ENCODE results near the gene PRKCA. TPM values are rescaled to one million over a fixed set of nuclear protein-coding genes. Genes with fewer than 3 reads are reported as not detected.

PRKCA gene
- total RNA-seq, 4 donors from 2014 or later, result 9.0 to 76.1 (median 15.1) TPM

GRCh38 chr17:66555605-66556004 lies 253.2 kb downstream of the PRKCA start:
- no peak overlapping the region for H3K4me3 ChIP-seq
- H3K9me3 ChIP-seq, result no peaks in the 10 kb centered on the region
- TF ChIP-seq POLR2A (IDR thresholded peaks at IDR 0.05) (no peak), CTCF (IDR thresholded peaks at IDR 0.05) (no peak)
- no peak overlapping the region for H3K27ac ChIP-seq
- H3K27me3 ChIP-seq, result no peaks in the 10 kb centered on the region
- H3K4me1 ChIP-seq, result no peaks in the 10 kb centered on the region
- no peaks in the 10 kb centered on the region for H3K36me3 ChIP-seq
- intact Hi-C loops (cut with DNase I; ENCODE audit: low total_unique reads), result no loop called here
- DNase-seq, result no peak

GRCh38 chr17:66557200-66557599 lies 254.8 kb downstream of the PRKCA start:
- no peaks in the 10 kb centered on the region for H3K36me3 ChIP-seq
- H3K9me3 ChIP-seq, result no peaks in the 10 kb centered on the region
- intact Hi-C loops (cut with DNase I; ENCODE audit: low total_unique reads), result no loop called here
- no peak for DNase-seq
- no peaks in the 10 kb centered on the region for H3K27me3 ChIP-seq
- H3K4me3 ChIP-seq, result no peak overlapping the region
- no peak overlapping the region for H3K27ac ChIP-seq
- TF ChIP-seq POLR2A (IDR thresholded peaks at IDR 0.05), result no peak
- no peaks in the 10 kb centered on the region for H3K4me1 ChIP-seq

GRCh38 chr17:66557886-66558285 lies 255.5 kb downstream of the PRKCA start:
- no peaks in the 10 kb centered on the region for H3K4me1 ChIP-seq
- intact Hi-C loops (cut with DNase I; ENCODE audit: low total_unique reads), result no loop called here
- no peaks in the 10 kb centered on the region for H3K9me3 ChIP-seq
- H3K36me3 ChIP-seq, result no peaks in the 10 kb centered on the region
- no peaks in the 10 kb centered on the region for H3K27me3 ChIP-seq
- TF ChIP-seq POLR2A (IDR thresholded peaks at IDR 0.05) (no peak), CTCF (IDR thresholded peaks at IDR 0.05) (no peak)
- no peak overlapping the region for H3K4me3 ChIP-seq
- DNase-seq, result no peak
- H3K27ac ChIP-seq, result no peak overlapping the region

- Histone ChIP-seq H3K4me1 (no peaks in the 10 kb centered on the region), H3K27me3 (no peaks in the 10 kb centered on the region), H3K4me3 (no peak overlapping the region), H3K36me3 (no peaks in the 10 kb centered on the region), H3K27ac (no peak overlapping the region), H3K9me3 (no peaks in the 10 kb centered on the region)
- DNase-seq, result no peak
- no peak for TF ChIP-seq POLR2A (IDR thresholded peaks at IDR 0.05)
- TF ChIP-seq CTCF (IDR thresholded peaks at IDR 0.05), result no peak
- intact Hi-C loops (cut with DNase I; ENCODE audit: low total_unique reads), result no loop called here
These were observed 258.3 kb downstream of the PRKCA start for GRCh38 chr17:66560691-66561090.

- TF ChIP-seq CTCF (IDR thresholded peaks at IDR 0.05) (no peak), POLR2A (IDR thresholded peaks at IDR 0.05) (no peak)
- Histone ChIP-seq H3K27ac (no peak overlapping the region), H3K4me1 (no peaks in the 10 kb centered on the region), H3K4me3 (no peak overlapping the region), H3K36me3 (no peaks in the 10 kb centered on the region), H3K27me3 (no peaks in the 10 kb centered on the region), H3K9me3 (no peaks in the 10 kb centered on the region)
- intact Hi-C loops (cut with DNase I; ENCODE audit: low total_unique reads), result no loop called here
- DNase-seq, result no peak
These were observed 259.7 kb downstream of the PRKCA start for GRCh38 chr17:66562119-66562518.

- no peak overlapping the region for H3K27ac ChIP-seq
- DNase-seq, result no peak
- intact Hi-C loops (cut with DNase I; ENCODE audit: low total_unique reads), result no loop called here
- H3K4me1 ChIP-seq, result no peaks in the 10 kb centered on the region
- H3K27me3 ChIP-seq, result no peaks in the 10 kb centered on the region
- TF ChIP-seq POLR2A (IDR thresholded peaks at IDR 0.05) (no peak), CTCF (IDR thresholded peaks at IDR 0.05) (no peak)
- H3K36me3 ChIP-seq, result no peaks in the 10 kb centered on the region
- no peaks in the 10 kb centered on the region for H3K9me3 ChIP-seq
- H3K4me3 ChIP-seq, result no peak overlapping the region
These were observed 262.6 kb downstream of the PRKCA start for GRCh38 chr17:66564992-66565465.

Data from uterus (tissue), 4 donors.